HG03097 (cell line): Measurements from ENCODE around the gene SMURF2.

ENCODE experiments used
- ATAC-seq: cut with Tn5 transposase; IDR thresholded peaks from one replicate; pipeline ENCODE4 v1.9.1; 2021; ENCODE audit not compliant: unreplicated experiment, low FRiP score

The SMURF2 gene

GRCh38 chr17:64544742-64545141 lies 117.4 kb downstream of the SMURF2 start:
- no peak for ATAC-seq

GRCh38 chr17:64540118-64540776 lies 121.9 kb downstream of the SMURF2 start:
- ATAC-seq: no peak

DNA sequence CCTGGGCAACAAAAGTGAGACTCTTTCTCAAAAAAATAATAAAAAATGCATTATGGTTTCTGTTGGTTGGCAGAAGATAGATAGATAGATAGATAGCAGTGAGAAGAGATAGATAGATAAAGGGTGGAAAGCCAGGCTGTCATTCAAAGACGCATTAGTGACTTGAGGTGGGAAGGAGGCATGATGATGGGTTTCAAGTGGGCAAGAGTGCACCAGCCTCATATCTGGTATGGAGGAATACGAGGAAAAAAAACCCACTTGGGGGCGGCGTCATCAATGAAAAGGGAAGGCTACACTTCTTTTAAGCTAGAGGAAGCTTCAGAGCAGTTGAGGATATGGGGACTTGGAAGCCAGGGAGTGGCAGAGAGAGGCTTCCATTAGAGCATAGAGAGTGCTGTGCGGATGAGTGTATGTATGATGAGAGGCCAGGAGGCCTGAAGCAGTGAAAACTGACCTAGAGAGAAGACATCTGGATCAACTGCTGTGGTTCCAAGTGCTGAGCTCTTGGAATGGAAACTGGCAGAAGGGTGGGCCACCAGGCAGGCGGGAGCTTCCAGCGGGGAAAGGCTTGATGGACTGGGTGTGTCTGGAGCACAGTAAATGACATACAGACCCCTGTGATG lies 123.5 kb downstream of the SMURF2 start:
- ATAC-seq: no peak

DNA sequence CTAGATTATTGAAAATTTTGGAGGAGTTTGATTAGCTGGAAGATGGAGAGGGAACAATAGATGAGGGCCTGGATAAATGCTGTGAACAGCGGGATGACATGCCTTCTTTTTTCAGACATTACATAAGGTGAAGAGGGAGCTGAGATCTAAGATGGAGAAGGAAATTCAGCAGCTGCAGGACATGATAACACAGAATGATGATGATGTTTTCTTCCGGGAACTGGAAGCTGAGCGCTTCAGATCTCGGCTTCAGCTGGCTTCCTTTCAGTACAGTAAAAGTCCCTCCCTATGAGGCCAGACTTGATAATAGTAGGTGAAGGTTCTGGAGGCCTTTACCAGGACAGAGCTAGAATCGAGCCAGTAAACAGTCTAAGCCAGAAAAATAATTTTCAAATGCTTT lies 124.6 kb downstream of the SMURF2 start:
- no peak for ATAC-seq

DNA sequence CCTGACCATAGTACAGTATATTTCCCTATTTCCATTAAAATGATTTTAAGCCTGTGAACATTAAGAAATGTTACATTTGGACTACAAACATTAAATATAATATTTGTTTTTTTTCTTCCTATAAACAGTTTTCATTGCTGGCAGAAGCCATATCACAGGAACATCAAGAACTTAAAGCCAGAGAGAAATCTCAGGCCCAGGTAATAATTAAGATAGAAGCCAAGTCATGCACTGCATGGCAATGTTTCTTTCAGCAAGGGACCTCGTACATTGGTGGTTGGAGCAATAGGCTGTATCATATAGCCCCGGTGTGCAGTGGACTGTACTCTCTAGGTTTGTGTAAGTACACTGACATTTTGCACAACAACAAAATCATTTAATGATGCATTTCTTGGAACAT lies 125.2 kb downstream of the SMURF2 start:
- ATAC-seq: no peak

DNA sequence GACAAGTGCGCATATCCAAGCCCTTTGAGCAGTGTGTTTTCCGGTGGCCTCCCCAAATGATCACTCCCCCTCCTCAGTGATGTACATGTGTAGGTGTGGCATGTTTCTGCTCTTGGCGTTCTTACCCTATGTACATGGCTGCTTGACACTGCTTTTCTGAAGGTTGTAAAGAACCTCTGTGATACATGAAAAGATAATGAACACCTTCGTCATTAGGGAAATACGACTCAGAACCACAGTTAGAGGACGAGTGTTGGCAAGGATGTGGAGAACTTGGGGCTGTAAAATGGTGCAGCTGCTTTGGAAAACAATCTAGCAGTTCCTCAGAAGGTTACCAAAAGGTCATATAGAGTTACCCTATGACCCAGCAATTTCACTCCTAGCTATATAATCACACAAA lies 126.8 kb downstream of the SMURF2 start:
- ATAC-seq: no peak

- ATAC-seq: no peak
Measured at GRCh38 chr17:64534187-64534586, 127.9 kb downstream of the SMURF2 start.

- no peak for ATAC-seq
Measured at GRCh38 chr17:64533784-64534183, 128.3 kb downstream of the SMURF2 start.

GRCh38 chr17:64532409-64532808 lies 129.7 kb downstream of the SMURF2 start:
- no peak for ATAC-seq

DNA sequence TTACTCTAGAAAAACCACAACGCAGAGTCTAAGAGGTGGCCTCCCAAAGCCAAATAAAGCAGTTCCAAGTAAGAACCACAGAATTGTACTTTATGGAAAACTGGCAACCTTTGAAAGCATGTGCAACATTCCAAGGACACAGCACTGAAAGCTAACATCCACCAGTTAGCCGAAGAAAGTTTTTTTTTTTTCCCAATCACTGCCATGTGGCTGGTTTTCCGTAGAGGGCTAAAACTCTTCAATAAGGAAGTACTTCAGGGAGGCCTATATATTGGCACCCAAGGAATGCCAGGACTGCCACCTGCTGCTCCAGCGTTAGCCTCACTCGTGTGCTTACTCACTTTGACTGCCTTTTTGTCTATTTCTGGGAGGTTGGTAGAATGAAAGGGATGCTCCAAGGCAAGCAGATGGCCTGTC lies 130.1 kb downstream of the SMURF2 start:
- no peak for ATAC-seq

GRCh38 chr17:64529221-64529620 lies 132.9 kb downstream of the SMURF2 start:
- ATAC-seq: no peak

- no peak for ATAC-seq
Measured at GRCh38 chr17:64527914-64528313, 134.2 kb downstream of the SMURF2 start.

DNA sequence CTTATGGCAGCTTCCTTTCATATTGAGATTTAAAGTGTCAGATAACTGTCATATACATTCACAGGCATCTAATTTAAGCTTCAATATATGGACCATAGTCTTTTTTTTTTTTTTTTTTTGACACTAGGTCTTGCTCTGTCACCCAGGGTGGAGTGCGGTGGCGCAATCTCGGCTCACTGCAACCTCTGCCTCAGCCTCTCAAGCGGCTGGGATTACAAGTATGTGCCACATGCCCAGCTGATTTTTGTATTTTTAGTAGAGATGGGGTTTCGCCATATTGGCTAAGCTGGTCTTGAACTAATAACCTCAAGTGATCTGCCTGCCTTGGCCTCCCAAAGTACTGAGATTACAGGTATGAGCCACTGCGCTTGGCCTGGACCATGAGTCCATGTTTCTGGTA lies 141.7 kb downstream of the SMURF2 start:
- no peak for ATAC-seq

- ATAC-seq: no peak
Measured at GRCh38 chr17:64519601-64520000, 142.5 kb downstream of the SMURF2 start.

DNA sequence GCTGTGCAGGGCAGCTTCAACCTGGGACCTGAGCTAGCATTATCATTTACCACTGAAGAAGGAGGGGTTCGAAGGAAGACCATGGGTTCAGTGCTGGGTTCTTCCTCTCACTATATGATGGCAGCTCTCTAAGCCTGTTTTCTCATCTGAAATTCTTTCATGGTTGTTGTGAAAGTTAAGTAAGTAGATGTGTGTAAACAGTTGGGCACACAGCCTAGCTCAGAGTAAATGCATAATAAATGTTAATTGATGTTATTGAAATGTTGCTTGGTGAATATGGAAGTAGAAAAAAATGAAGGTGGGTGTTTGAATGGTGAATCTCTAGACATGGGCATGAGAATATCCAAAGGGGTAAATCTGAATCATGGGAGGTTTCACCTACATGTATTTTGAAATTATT lies 146.3 kb downstream of the SMURF2 start:
- no peak for ATAC-seq

DNA sequence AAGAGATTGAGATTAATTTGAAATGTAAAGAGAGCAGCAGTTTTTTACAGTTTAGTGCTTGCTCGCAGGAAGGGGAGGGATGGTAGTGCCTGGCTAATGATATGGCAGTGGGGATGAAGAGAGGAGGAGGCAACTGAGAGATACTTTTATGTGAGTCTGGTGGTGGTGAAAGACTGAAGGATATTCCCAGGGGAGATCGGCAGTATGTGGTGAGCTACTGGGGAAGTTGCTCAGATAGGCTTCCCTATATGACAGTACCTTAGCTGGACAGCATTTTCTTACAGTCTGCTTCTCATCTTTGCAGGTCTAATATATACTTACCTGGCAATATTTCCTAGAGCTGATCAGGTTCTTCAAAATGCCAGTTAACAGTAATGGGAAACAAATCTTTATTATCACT lies 146.7 kb downstream of the SMURF2 start:
- ATAC-seq: no peak

DNA sequence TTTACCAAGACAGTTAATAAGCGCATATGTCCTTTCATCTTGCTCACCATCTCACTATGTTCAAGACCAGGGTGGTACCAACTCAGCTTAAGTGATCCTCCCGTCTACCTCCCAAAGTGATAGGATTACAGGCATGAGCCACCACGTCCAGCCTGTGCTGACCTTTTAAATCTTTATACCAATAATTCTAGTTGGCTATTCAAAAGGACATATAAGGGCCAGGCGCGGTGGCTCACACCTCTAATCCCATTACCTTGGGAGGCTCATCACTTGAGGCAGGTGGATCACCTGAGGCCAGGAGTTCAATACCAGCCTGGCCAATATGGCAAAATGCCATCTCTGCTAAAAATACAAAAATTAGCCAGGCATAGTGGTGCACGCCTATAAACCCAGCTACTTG lies 152.9 kb downstream of the SMURF2 start:
- ATAC-seq: no peak

DNA sequence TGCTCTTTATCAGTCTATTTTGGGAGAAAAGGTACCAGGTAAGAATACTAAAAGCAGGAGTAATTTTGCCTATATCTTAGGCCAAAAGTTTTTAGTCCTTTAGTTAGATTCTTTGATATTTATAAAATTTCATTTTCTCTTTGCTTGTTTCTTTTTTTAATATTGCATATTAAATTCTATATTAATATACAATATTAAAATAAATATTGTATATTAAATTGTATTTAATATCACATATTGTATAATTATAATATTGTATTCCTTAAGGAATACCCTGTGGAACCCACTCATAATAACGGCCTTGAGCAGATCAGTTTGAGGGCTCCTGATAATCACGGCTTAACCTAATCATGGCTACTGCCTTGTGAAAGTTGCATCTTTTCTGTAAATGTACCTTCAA lies 153.4 kb downstream of the SMURF2 start:
- ATAC-seq: no peak

- ATAC-seq: peak; percentile 6
Measured at GRCh38 chr17:64507413-64507782, 154.7 kb downstream of the SMURF2 start.

GRCh38 chr17:64506576-64507412 lies 155.3 kb downstream of the SMURF2 start, which contains the start of gene CEP95:
Gene CEP95, plus strand, starts transcription at chr17:64506977. Its CDS starts 121 bp downstream, at chr17:64507098.
- ATAC-seq: peak; percentile 48

DNA sequence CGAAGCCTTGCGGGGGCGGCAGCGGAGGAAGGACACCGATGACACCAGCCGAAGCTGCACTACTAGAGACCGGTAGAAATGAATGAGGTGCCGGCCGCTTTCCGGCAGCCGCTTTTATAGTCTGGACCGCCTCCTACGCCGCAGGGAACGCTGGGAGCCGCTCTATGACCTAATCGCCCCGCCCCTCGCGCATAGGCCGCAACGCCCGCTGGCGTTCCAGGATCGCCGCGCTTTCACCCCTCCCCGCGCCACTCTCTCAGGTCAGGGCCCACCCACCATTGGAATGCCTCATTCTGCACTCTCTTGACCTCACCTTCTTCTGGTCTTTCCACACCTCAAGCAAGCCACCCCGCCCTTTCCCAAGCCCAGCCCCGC lies 155.9 kb downstream of the SMURF2 start, which contains the start of gene DDX5:
Gene DDX5 (minus strand): TSS at position 89 of the 375 bp plus-strand sequence. CDS start 170 bp downstream, outside the sequence.
- peak; percentile 68 for ATAC-seq
